GM18907 (cell line): Measurements from ENCODE around the gene MITF.
A peak's percentile ranks its signal among the peaks of the same experiment; 100 is the strongest.

ENCODE experiments used
- ATAC-seq: cut with Tn5 transposase; IDR thresholded peaks from one replicate; pipeline ENCODE4 v1.9.1; 2021; ENCODE audit warnings: mild to moderate bottlenecking, moderate library complexity; ENCODE audit not compliant: unreplicated experiment

MITF gene, protein sequence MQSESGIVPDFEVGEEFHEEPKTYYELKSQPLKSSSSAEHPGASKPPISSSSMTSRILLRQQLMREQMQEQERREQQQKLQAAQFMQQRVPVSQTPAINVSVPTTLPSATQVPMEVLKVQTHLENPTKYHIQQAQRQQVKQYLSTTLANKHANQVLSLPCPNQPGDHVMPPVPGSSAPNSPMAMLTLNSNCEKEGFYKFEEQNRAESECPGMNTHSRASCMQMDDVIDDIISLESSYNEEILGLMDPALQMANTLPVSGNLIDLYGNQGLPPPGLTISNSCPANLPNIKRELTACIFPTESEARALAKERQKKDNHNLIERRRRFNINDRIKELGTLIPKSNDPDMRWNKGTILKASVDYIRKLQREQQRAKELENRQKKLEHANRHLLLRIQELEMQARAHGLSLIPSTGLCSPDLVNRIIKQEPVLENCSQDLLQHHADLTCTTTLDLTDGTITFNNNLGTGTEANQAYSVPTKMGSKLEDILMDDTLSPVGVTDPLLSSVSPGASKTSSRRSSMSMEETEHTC

DNA sequence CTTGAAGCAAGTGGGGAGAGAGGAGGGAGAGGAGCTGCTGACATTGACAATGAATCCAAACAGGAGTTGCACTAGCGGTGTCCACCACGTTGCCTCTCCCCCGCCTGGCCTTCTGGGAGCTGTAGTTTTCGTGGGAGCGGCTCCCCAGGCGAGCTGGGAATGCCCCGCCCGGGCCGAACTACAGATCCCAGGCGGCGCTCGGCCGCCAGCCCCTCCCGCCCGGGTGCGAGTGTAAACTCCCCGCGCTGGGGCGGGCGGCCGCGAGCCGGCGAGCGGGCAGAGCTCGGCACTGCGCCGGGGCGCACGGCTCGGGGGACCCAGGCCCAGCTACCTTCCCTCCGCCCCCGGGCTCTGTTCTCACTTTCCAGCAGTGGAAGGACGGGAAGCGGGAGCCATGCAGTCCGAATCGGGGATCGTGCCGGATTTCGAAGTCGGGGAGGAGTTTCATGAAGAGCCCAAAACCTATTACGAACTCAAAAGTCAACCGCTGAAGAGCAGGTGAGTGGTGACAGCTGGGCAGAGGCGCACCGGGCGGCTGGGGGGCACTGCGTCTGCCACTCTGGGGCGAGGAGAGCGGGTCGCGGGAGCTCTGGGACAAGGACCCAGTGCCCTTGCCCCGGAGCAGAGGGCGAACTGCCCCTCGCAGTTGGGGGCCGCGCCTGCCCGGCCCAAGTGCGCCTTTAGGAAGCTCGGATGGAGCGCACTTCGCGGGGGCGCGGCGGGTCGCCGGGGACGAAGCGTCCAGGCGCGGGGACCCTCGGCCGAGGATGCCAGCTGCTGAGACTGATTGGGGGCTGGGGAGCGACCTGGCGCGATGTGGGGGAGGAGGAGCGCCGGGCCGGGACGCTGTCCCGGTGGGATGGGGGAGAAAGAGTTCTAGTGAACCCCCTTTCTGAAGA is at the start of gene MITF:
MITF (plus strand) TSS at position 261 of the 899 bp plus-strand sequence; CDS start at position 395, 134 bp downstream.
- peak; percentile 99 for ATAC-seq

DNA sequence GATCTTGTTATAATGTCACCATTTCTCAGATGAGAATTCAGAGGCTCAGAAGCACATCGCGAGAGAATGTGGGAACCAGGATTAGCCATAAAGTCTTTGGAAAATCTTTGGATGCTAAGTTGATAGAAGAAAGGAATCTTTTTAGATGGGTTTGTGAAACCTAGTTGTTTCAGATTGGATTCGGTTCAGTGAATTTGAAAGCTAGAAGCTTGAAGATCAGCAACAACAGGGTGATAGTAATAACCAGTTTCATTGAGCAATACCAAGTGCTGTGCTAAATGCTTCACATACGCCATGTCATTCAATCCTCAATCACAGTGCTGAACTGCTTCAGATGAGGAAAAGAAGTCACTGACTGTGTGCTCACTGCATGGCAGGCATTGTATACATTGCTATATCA is 47.4 kb upstream of the MITF start:
- no peak for ATAC-seq

DNA sequence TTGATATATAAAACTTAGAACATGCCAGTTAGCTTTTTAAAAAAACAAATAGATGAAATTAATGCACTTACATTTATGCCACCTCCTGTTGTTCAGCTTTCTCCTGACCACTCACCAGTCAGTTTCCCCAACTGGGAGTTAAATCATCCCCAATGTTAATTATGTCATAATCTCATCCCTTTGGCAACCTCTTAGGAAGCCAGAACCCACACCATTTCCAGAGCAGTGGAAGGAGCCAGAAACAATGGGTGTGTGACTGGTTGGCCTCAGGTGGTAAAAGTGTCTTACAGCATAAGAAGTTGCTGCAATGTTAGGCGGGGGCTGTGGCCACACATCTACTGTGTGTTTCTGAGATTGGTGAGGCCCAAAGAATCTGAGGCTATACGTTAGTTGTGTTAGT is 46.5 kb upstream of the MITF start:
- no peak for ATAC-seq

DNA sequence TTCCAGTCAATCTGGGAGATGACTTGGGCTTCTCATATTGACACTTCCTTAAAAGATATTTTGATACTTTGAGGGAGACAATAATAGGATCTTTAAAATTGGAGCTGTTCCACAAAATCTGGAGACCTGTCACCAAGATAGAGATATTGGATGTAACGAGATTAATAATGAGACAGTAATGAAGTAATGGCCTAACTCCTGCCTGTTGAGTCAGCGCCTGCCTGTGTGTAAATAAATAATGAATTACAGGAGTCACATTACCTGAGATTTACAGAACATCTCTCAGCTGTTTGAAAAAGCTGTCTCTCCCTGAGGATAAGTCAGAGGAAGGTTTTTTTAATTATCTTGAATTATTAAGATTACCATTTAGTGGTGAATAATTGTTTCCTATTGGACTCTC is 43.8 kb upstream of the MITF start:
- ATAC-seq, result no peak

DNA sequence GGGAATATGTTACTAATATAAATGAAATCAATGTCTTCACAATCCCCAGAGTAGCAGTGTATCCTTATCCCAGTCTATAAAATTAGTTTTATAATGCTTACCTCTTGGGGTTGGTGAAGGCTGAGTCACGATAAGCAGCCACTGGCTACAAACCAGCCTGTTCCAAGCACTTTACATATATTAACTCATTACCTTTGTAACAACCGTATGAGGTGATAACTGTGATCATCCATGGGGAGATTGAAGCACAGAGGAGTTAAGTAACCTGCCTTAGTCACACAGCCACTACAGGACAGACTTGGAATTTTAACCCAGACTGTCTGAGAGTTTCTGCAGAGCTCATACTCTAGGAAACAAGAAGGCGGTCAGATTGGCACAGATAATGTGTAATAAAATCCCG is 43.3 kb upstream of the MITF start:
- no peak for ATAC-seq

GRCh38 chr3:69696367-69696766 is 42.9 kb upstream of the MITF start:
- no peak for ATAC-seq

DNA sequence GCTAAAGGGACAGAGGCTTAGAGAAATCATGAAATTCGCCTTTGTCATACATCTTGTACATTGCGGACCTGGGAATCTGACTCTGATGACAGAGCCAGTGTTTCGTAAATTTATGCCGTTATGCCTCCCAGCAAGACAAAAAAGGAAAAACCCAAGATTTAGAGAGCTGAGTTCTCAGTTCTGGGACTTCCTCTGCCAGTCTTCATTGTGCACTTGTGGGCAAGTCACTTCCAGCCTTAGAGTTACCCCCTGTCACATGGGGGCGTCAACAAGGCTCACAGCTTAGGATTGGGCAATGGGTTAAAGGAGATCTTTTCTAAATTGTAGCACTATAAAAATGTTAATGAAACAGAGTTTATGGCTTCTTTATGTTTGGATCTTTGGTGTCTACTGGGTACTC is 41.9 kb upstream of the MITF start:
- ATAC-seq, result no peak

GRCh38 chr3:69698728-69699127 is 40.5 kb upstream of the MITF start:
- ATAC-seq, result no peak

DNA sequence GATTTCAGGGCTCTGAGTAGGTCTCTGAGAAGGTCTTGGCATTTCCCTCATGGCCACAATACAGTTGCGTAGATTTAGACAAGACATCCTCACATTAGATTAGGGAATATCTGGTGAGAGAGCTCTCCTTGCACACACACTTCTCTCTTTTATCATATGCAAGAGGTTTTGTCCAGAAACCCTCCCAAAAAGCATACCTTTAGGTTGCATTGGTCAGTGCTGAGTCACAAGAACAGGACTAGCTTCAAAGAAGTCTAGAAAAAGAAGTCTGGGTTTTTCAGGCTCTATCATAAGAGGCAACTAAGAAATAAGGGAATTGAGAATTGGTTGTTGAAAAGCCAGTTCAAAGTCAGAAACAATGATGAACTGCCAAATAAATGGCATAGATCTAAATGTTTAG is 40.1 kb upstream of the MITF start:
- no peak for ATAC-seq

GRCh38 chr3:69700949-69701348 is 38.3 kb upstream of the MITF start:
- ATAC-seq, result no peak

DNA sequence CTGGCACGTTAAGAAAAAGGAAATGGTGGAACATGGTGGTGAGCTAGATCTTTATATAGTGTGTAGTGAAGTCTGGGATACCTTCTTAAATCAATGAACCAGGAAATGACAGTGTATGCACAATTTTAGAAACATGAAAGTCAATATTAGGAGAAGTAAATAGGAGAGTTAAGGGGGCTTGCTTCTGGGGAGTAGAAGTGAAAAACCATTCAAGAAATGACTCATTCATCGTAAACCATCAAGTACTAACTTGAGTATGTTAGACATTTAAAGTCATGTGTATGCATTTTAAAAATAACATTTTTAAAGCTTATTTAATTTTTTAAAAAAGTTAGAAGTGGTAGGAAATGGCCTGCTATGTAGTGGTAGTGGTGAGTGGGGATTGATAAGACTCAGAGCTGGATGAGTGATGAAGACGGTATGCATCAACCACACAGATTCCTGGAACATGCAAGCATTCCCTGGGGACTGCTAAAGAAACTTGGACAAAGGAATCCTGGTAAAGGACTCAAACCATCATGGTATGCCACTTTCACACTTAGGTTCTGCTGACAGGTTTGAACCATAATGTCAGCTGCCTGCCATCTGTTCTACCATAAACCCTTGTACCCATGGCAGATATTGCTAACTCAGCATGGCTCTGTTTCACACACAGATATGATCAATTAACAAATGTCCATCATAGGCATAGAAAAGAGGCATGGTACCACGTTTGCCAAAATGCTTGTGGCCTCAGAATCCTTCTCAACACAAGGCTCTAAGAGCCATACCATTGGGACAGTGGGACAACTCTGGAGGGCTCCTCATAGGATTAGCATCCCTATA is 28.9 kb upstream of the MITF start:
- no peak for ATAC-seq

- ATAC-seq, result no peak
These were observed 27.0 kb upstream of the MITF start for GRCh38 chr3:69712269-69712668.

DNA sequence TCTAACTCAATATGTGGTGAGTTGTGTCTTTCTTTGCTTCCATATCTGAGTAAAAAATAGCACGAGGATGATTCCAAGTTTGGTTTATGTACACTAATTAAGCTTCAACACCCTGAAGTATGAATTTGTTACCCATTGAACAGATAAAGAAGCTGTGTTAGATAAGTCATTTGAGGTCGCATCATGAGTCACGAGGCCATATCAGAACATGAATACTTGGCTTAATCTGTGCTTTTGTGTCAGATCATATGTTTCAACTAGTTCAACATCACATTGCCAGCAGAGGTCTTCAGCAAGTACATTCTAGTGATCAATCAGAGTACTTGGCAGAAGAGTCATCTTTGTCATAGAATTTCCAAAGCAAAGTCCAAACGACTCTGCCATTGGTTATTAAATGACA is 26.3 kb upstream of the MITF start:
- no peak for ATAC-seq

DNA sequence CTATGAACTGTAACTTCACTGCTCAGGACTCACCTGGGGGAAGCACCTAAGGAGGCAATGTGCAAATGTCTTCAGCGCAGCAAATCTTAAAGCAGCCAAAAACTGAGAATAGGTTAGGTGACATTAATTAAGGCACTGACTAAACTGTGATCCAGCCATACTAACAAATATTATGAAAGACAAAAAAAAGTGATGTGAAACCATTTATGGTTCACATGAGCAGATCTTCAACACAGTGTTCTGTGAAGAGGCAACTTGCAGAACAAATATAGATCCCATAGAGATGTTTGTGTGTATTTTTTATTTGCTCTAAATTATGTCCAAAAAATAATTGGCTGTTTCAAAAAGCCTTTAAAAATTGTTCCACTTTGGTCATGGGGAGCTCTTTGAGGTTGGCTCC is 24.1 kb upstream of the MITF start:
- no peak for ATAC-seq

- no peak for ATAC-seq
These were observed 23.1 kb upstream of the MITF start for GRCh38 chr3:69716119-69716518.

DNA sequence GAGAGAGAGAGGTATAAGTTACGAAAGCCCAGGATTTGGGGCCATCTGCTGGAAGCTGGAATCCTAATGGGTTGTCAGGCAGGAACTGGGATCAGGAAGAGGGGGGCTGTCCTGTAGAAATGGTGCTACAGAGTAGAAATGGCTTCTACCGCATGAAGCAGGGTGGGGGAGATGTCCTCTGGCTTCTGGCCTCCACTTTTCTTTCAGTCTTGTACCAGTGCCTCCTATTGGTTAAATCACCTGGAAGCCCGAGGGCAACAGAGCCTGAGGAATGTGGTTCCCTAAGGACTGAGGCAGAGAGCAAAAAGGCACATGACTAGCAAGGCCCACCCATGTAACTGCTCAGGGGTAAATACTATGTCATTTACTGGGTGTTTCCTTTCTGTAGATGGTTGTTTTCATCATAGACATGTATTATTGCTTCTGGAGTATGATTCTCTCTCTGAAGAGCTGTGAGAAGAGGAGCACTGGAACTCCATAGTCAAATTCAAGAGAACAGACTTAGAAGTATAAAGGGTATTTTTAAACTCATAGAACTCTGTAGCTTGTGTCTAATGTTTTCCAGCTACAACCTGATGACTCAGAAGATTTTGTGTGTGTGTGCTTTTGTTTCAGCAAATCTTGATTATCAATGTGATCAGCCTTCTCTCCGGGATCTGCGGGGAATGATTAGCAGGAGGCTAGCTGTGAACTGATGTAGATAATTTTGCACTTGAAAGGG is 20.2 kb upstream of the MITF start:
- no peak for ATAC-seq

- ATAC-seq, result no peak
These were observed 19.6 kb upstream of the MITF start for GRCh38 chr3:69719587-69720122.

- ATAC-seq, result no peak
These were observed 18.4 kb upstream of the MITF start for GRCh38 chr3:69720824-69721223.

DNA sequence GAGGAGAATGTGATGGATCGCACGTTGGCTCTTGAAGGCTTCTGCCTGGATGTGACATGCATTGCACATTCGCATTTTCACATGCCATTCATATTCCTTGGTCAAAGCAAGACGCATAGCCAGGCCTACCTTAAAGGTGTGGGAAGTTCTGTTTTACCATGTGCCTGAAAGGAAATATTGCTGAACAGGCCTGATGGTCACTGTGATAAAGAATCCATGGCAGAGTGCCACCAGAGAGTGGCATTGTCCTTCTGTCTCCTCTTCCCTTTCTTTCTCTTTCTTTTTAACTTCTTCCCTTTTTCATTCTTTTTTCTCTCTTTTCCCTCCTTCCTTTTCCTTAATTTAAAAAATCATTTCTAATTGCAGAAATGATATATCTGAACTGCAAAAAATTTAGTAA is 15.9 kb upstream of the MITF start:
- ATAC-seq, result no peak
